K562 (cell line): ENCODE data around the gene AQP9. TPM values are rescaled to one million over a fixed set of nuclear protein-coding genes. Genes with fewer than 3 reads are reported as not detected.
A peak's percentile ranks its signal among the peaks of the same experiment; 100 is the strongest.

Source experiments
- ASH1L ChIP-seq: fragments of 450-650 bp; IDR thresholded peaks from 2 replicates; pipeline ENCODE4 v1.6.1; 2018; ENCODE audit warnings: borderline replicate concordance, mild to moderate bottlenecking, low read depth; ENCODE audit not compliant: partially characterized antibody
- CREM ChIP-seq: IDR thresholded peaks from 2 replicates; pipeline ENCODE4 v1.6.1; 2014; ENCODE audit warnings: antibody characterized with exemption, low read depth
- ESRRA ChIP-seq: fragments of 450-650 bp; IDR thresholded peaks from 2 replicates; pipeline ENCODE4 v1.6.1; 2014; ENCODE audit warnings: low read depth, mild to moderate bottlenecking, moderate library complexity, borderline replicate concordance
- EZH2 ChIP-seq: IDR thresholded peaks from 2 replicates; pipeline ENCODE4 v1.6.1; 2012; ENCODE audit warnings: low read depth, mild to moderate bottlenecking, inconsistent platforms, low read length, borderline replicate concordance
- GATA2 ChIP-seq: sonication (generic); formaldehyde crosslinking; IDR thresholded peaks from 2 replicates; pipeline ENCODE4 v1.4.0; 2020; ENCODE audit warnings: mild to moderate bottlenecking, missing genetic modification reagents
- HLTF ChIP-seq: fragments of 450-650 bp; IDR thresholded peaks from 2 replicates; pipeline ENCODE4 v1.6.1; 2016
- KAT2B ChIP-seq: IDR thresholded peaks from one replicate; pipeline ENCODE4 v1.6.1; 2012; ENCODE audit warnings: low read depth, mild to moderate bottlenecking, control low read depth, inconsistent platforms, low read length, moderate library complexity
- KDM1A ChIP-seq, 2 experiments: fragments of 450-650 bp; IDR thresholded peaks; 2 replicates each; pipeline ENCODE4 v1.6.1; 2016; ENCODE audit warnings: mild to moderate bottlenecking in 2 of 2
- MIER1 ChIP-seq: fragments of 450-650 bp; IDR thresholded peaks from 2 replicates; pipeline ENCODE4 v1.6.1; 2016; ENCODE audit warnings: antibody characterized with exemption, mild to moderate bottlenecking, low read depth
- MXI1 ChIP-seq: IDR thresholded peaks from 2 replicates; pipeline ENCODE4 v1.6.1; 2011; ENCODE audit warnings: low read depth, mild to moderate bottlenecking, improper control_type of control experiment, low read length
- NR3C1 ChIP-seq: sonication (generic); formaldehyde crosslinking; IDR thresholded peaks from 2 replicates; pipeline ENCODE4 v1.8.1; 2022; ENCODE audit warnings: missing genetic modification reagents
- SMARCA4 ChIP-seq: fragments of 450-650 bp; IDR thresholded peaks from 2 replicates; pipeline ENCODE4 v1.6.1; 2016
- WHSC1 ChIP-seq: IDR thresholded peaks from one replicate; pipeline ENCODE4 v1.6.1; 2012; ENCODE audit warnings: low read length, control low read depth, inconsistent platforms
- ZBTB12 ChIP-seq: fragments of 250-450 bp; sonication (Bioruptor Pico); IDR thresholded peaks from 2 replicates; pipeline ENCODE4 v1.4.0; 2020
- ZNF197 ChIP-seq: fragments of 200-800 bp; sonication (Bioruptor generic); IDR thresholded peaks from 2 replicates; pipeline ENCODE4 v1.6.1; 2016; ENCODE audit warnings: low read depth, missing genetic modification characterization, missing compliant biosample characterization
- polyA plus RNA-seq, 8 experiments: library from polyadenylated mRNA; depleted of rRNA in 4 of 8; stranded (reverse) in 5 of 8; unstranded in 3 of 8; fragments of >200 nt; fragmentation: Nextera tagmentation in 2 of 8; fragmentation: Illumina TruSeq in 1 of 8; extraction: Ambion mirVana in 2 of 8; extraction: Trizol in 1 of 8; gene quantifications; 2 replicates each; pipeline versions ENCODE4 v1.2.1 to v1.2.3, GENCODE V29; 2011 to 2014; ENCODE audit warnings: inconsistent platforms in 1 of 8, missing spikeins in 1 of 8
- total RNA-seq, 7 experiments: library from RNA; depleted of rRNA in 6 of 7; stranded (reverse); fragments of >200 nt in 6 of 7; fragmentation: Illumina TruSeq in 2 of 7; extraction: Trizol in 2 of 7; gene quantifications; 2 replicates each; pipeline versions ENCODE4 v1.2.1 to v1.2.3, GENCODE V29; 2011 to 2021; ENCODE audit warnings: low replicate concordance in 1 of 7
- TF ChIP-seq, protein P1 (sequence below): fragments of 450-650 bp; IDR thresholded peaks from 2 replicates; pipeline ENCODE4 v1.6.1; 2016; ENCODE audit warnings: low read depth
- TF ChIP-seq, protein P2 (sequence below): sonication (generic); formaldehyde crosslinking; IDR thresholded peaks from 2 replicates; pipeline ENCODE4 v1.8.1; 2022; ENCODE audit warnings: missing genetic modification reagents
- TF ChIP-seq, protein P3 (sequence below): fragments of 250-450 bp; sonication (Bioruptor Pico); IDR thresholded peaks from 2 replicates; pipeline ENCODE4 v1.9.0; 2021; ENCODE audit warnings: mild to moderate bottlenecking, inconsistent platforms

AQP9 gene
- total and polyA plus RNA-seq, 9 of the 15 experiments (the other 6 are each of a cell fraction or from before 2014, with no cell fraction given) = 0.04 to 0.33 (median 0.07) TPM; not detected in 4

GRCh38 chr15:58222679-58223078, 84.5 kb downstream of the AQP9 start (continued):
- TF ChIP-seq, protein P1, sequence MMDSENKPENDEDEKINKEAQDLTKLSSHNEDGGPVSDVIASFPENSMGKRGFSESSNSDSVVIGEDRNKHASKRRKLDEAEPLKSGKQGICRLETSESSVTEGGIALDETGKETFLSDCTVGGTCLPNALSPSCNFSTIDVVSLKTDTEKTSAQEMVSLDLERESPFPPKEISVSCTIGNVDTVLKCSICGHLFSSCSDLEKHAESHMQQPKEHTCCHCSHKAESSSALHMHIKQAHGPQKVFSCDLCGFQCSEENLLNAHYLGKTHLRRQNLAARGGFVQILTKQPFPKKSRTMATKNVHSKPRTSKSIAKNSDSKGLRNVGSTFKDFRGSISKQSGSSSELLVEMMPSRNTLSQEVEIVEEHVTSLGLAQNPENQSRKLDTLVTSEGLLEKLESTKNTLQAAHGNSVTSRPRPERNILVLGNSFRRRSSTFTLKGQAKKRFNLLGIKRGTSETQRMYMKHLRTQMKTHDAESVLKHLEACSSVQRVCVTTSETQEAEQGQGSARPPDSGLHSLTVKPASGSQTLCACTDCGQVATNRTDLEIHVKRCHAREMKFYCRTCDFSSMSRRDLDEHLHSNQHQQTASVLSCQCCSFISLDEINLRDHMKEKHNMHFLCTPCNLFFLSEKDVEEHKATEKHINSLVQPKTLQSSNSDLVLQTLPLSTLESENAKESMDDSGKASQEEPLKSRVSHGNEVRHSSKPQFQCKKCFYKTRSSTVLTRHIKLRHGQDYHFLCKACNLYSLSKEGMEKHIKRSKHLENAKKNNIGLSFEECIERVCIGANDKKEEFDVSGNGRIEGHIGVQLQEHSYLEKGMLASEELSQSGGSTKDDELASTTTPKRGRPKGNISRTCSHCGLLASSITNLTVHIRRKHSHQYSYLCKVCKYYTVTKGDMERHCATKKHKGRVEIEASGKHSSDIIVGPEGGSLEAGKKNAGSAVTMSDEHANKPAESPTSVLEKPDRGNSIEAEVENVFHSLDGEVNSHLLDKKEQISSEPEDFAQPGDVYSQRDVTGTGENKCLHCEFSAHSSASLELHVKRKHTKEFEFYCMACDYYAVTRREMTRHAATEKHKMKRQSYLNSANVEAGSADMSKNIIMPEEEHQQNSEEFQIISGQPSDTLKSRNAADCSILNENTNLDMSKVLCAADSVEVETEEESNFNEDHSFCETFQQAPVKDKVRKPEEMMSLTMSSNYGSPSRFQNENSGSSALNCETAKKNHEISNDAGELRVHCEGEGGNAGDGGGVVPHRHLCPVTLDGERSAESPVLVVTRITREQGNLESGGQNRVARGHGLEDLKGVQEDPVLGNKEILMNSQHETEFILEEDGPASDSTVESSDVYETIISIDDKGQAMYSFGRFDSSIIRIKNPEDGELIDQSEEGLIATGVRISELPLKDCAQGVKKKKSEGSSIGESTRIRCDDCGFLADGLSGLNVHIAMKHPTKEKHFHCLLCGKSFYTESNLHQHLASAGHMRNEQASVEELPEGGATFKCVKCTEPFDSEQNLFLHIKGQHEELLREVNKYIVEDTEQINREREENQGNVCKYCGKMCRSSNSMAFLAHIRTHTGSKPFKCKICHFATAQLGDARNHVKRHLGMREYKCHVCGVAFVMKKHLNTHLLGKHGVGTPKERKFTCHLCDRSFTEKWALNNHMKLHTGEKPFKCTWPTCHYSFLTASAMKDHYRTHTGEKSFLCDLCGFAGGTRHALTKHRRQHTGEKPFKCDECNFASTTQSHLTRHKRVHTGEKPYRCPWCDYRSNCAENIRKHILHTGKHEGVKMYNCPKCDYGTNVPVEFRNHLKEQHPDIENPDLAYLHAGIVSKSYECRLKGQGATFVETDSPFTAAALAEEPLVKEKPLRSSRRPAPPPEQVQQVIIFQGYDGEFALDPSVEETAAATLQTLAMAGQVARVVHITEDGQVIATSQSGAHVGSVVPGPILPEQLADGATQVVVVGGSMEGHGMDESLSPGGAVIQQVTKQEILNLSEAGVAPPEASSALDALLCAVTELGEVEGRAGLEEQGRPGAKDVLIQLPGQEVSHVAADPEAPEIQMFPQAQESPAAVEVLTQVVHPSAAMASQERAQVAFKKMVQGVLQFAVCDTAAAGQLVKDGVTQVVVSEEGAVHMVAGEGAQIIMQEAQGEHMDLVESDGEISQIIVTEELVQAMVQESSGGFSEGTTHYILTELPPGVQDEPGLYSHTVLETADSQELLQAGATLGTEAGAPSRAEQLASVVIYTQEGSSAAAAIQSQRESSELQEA = no peak
- no peak for TF ChIP-seq KAT2B
- TF ChIP-seq SMARCA4 = 0 out of 2 replicates have a peak, but pooled peaks have one; percentile 41
- no peak for TF ChIP-seq HLTF
- TF ChIP-seq WHSC1 = no peak
- TF ChIP-seq GATA2 (CRISPR knock-in tag) = 0 out of 2 replicates have a peak, but pooled peaks have one; percentile 25
- TF ChIP-seq NR3C1 = no peak
- no peak for TF ChIP-seq KDM1A (IDR thresholded peaks at IDR 0.05)
- no peak for TF ChIP-seq MIER1
- no peak for TF ChIP-seq ZBTB12
- no peak for TF ChIP-seq ZNF197 (CRISPR knock-in tag)
- TF ChIP-seq ESRRA = 0 out of 2 replicates have a peak, but pooled peaks have one; percentile 14
- no peak for TF ChIP-seq ASH1L
- TF ChIP-seq MXI1 = no peak
- TF ChIP-seq, protein P2, sequence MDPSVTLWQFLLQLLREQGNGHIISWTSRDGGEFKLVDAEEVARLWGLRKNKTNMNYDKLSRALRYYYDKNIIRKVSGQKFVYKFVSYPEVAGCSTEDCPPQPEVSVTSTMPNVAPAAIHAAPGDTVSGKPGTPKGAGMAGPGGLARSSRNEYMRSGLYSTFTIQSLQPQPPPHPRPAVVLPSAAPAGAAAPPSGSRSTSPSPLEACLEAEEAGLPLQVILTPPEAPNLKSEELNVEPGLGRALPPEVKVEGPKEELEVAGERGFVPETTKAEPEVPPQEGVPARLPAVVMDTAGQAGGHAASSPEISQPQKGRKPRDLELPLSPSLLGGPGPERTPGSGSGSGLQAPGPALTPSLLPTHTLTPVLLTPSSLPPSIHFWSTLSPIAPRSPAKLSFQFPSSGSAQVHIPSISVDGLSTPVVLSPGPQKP (CRISPR knock-in tag) = no peak
- TF ChIP-seq EZH2 = no peak
- TF ChIP-seq, protein P3, sequence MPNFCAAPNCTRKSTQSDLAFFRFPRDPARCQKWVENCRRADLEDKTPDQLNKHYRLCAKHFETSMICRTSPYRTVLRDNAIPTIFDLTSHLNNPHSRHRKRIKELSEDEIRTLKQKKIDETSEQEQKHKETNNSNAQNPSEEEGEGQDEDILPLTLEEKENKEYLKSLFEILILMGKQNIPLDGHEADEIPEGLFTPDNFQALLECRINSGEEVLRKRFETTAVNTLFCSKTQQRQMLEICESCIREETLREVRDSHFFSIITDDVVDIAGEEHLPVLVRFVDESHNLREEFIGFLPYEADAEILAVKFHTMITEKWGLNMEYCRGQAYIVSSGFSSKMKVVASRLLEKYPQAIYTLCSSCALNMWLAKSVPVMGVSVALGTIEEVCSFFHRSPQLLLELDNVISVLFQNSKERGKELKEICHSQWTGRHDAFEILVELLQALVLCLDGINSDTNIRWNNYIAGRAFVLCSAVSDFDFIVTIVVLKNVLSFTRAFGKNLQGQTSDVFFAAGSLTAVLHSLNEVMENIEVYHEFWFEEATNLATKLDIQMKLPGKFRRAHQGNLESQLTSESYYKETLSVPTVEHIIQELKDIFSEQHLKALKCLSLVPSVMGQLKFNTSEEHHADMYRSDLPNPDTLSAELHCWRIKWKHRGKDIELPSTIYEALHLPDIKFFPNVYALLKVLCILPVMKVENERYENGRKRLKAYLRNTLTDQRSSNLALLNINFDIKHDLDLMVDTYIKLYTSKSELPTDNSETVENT = no peak
- 0 out of 2 replicates have a peak, but pooled peaks have one; percentile 13 for TF ChIP-seq CREM
